CD4-positive, CD25-positive, alpha-beta regulatory T cell (primary cell): ENCODE data around the gene YTHDF2. TPM values are rescaled to one million over a fixed set of nuclear protein-coding genes. Genes with fewer than 3 reads are reported as not detected.

Source experiments
- ATAC-seq, 2 donors: fragments of 150-1000 bp; cut with Tn5 transposase; one replicate each; pipeline ENCODE4 v1.10.0; 2021; ENCODE audit warnings: low read depth in 2 of 2, moderate number of reproducible peaks in 2 of 2, moderate library complexity in 1 of 2
- DNase-seq, 3 donors: peaks; one replicate each; pipeline versions ENCODE4 v3.0.0 to v3.0.0-alpha.2; 2012 to 2022; ENCODE audit warnings: mixed read lengths in 1 of 3
- H3K27ac ChIP-seq: one replicate; pipeline ENCODE4 v1.7.0; 2013; ENCODE audit warnings: mild to moderate bottlenecking, low read length; ENCODE audit not compliant: insufficient read depth, poor library complexity, severe bottlenecking
- H3K27me3 ChIP-seq: one replicate; pipeline ENCODE4 v1.7.0; 2013; ENCODE audit warnings: low read length; ENCODE audit not compliant: control insufficient read depth, insufficient read depth
- H3K36me3 ChIP-seq: one replicate; pipeline ENCODE4 v1.7.0; 2013; ENCODE audit warnings: mild to moderate bottlenecking, low read length, moderate library complexity; ENCODE audit not compliant: control insufficient read depth, insufficient read depth
- H3K4me1 ChIP-seq: 2 replicates; pipeline ENCODE4 v1.7.0; 2013; ENCODE audit warnings: mild to moderate bottlenecking, low read length; ENCODE audit not compliant: insufficient read depth, control insufficient read depth, poor library complexity, severe bottlenecking
- H3K4me3 ChIP-seq: one replicate; pipeline ENCODE4 v1.7.0; 2013; ENCODE audit warnings: low read depth, mild to moderate bottlenecking, low read length, moderate library complexity
- H3K9me3 ChIP-seq, 2 experiments: 1 replicate in 1 of 2; 2 replicates in 1 of 2; pipeline ENCODE4 v1.7.0; 2013; ENCODE audit warnings: low read length in 2 of 2, mild to moderate bottlenecking in 1 of 2, moderate library complexity in 1 of 2; ENCODE audit not compliant: control insufficient read depth in 2 of 2
- H3K27ac Mint-ChIP-seq, 3 donors: one replicate each; pipeline ENCODE4 v1.8.0; 2020 to 2022; ENCODE audit warnings: mild to moderate bottlenecking in 3 of 3, mixed read lengths in 3 of 3, moderate library complexity in 2 of 3
- H3K27me3 Mint-ChIP-seq: one replicate; pipeline ENCODE4 v1.8.0; 2022; ENCODE audit warnings: mild to moderate bottlenecking, mixed read lengths
- H3K36me3 Mint-ChIP-seq: one replicate; pipeline ENCODE4 v1.8.0; 2020; ENCODE audit warnings: mixed read lengths
- H3K4me1 Mint-ChIP-seq, 4 donors: one replicate each; pipeline ENCODE4 v1.8.0; 2020 to 2022; ENCODE audit warnings: mixed read lengths in 4 of 4, mild to moderate bottlenecking in 1 of 4
- H3K4me3 Mint-ChIP-seq, 4 donors: one replicate each; pipeline ENCODE4 v1.8.0; 2020 to 2022; ENCODE audit warnings: mild to moderate bottlenecking in 4 of 4, mixed read lengths in 4 of 4, moderate library complexity in 3 of 4
- H3K9me3 Mint-ChIP-seq, 7 donors: one replicate each; pipeline ENCODE4 v1.8.0; 2020 to 2022; ENCODE audit warnings: mixed read lengths in 7 of 7, mild to moderate bottlenecking in 3 of 7, moderate library complexity in 2 of 7
- polyA plus RNA-seq, 4 donors: library from polyadenylated mRNA; unstranded; fragments of 300-500 nt; fragmentation: Illumina TruSeq; gene quantifications; one replicate each; pipeline ENCODE4 v1.2.3, GENCODE V29; 2021
- total RNA-seq: library from RNA; stranded (reverse); gene quantifications from one replicate; pipeline ENCODE4 v1.2.3, GENCODE V29; 2022

YTHDF2 gene
- total and polyA plus RNA-seq, 5 donors from 2014 or later = 81.9 to 145 (median 124) TPM

GRCh38 chr1:28812669-28813468 lies 76.1 kb downstream of the YTHDF2 start:
- Histone ChIP-seq H3K27me3 (peaks cover 23% of the 10 kb centered on the region), H3K9me3 (no peaks in the 10 kb centered on the region), H3K27ac (no peak overlapping the region), H3K4me1 (no peaks in the 10 kb centered on the region), H3K36me3 (no peaks in the 10 kb centered on the region), H3K4me3 (no peak overlapping the region)
- Mint-ChIP-seq H3K36me3 (no peaks in the 10 kb centered on the region), H3K27me3 (peaks cover 55% of the 10 kb centered on the region), H3K27ac (no peak overlapping the region), H3K4me3 (no peak overlapping the region), H3K4me1 (peaks cover 0 to 11% (median 3%) of the 10 kb centered on the region in 4 donors), H3K9me3 (peaks cover 0 to 4% (median 0%) of the 10 kb centered on the region in 7 donors)
- ATAC-seq (no peak), DNase-seq (no peak)

DNA sequence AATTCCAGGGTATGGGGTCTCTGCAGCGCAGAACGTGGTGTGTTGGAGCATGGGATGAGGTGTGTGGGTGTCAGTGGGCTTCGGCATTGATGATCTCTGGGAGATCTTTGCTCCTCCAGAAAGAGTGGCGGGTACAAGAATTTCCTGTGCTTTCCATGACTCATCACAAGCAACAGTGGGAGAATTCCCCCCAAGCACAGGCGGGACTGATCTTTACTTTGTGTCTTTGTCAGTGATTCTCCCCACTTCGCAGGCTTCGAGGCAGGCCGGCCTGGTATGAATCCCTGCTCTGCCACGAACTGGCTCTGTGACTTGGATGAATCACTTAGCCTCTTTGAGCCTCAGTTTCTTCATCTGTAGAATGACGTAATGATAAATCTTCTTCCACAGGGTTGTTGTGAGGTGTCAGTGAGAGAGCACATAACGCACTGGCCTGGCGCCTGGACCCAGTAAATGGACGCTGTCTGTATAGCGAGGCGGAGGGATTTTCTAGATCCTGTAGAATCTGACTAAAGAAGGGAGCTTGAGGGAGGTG lies 77.3 kb downstream of the YTHDF2 start:
- Histone ChIP-seq H3K4me3 (no peak overlapping the region), H3K36me3 (no peaks in the 10 kb centered on the region), H3K27ac (no peak overlapping the region), H3K9me3 (no peaks in the 10 kb centered on the region), H3K27me3 (peaks cover 23% of the 10 kb centered on the region), H3K4me1 (no peaks in the 10 kb centered on the region)
- peaks cover 55% of the 10 kb centered on the region for H3K27me3 Mint-ChIP-seq
- H3K4me3 Mint-ChIP-seq = no peak overlapping the region
- H3K36me3 Mint-ChIP-seq = no peaks in the 10 kb centered on the region
- no peak overlapping the region for H3K27ac Mint-ChIP-seq
- ATAC-seq (no peak), DNase-seq (no peak)
- H3K4me1 Mint-ChIP-seq = peaks cover 0 to 11% (median 3%) of the 10 kb centered on the region in 4 donors
- H3K9me3 Mint-ChIP-seq = peaks cover 0 to 4% (median 0%) of the 10 kb centered on the region in 7 donors

- Histone ChIP-seq H3K9me3 (no peaks in the 10 kb centered on the region), H3K4me3 (no peak overlapping the region), H3K4me1 (no peaks in the 10 kb centered on the region), H3K27ac (no peak overlapping the region), H3K27me3 (peaks cover 19% of the 10 kb centered on the region), H3K36me3 (no peaks in the 10 kb centered on the region)
- Mint-ChIP-seq H3K4me1 (peaks cover 0 to 11% (median 2%) of the 10 kb centered on the region in 4 donors), H3K9me3 (peaks cover 0 to 2% (median 0%) of the 10 kb centered on the region in 7 donors), H3K27ac (no peak overlapping the region), H3K27me3 (peaks cover 51% of the 10 kb centered on the region), H3K36me3 (no peaks in the 10 kb centered on the region), H3K4me3 (no peak overlapping the region)
- ATAC-seq (peak in 1 of 2 donors; percentile 28), DNase-seq (no peak)
Observed at GRCh38 chr1:28815533-28816185, 78.9 kb downstream of the YTHDF2 start.

GRCh38 chr1:28817133-28817532 lies 80.4 kb downstream of the YTHDF2 start:
- no peaks in the 10 kb centered on the region for H3K4me1 ChIP-seq
- H3K36me3 ChIP-seq = no peaks in the 10 kb centered on the region
- no peak overlapping the region for H3K27ac ChIP-seq
- Mint-ChIP-seq H3K36me3 (no peaks in the 10 kb centered on the region), H3K4me3 (no peak overlapping the region), H3K4me1 (peaks cover 0 to 7% (median 0%) of the 10 kb centered on the region in 4 donors), H3K27me3 (peaks cover 40% of the 10 kb centered on the region), H3K9me3 (peaks cover 0 to 2% (median 0%) of the 10 kb centered on the region in 7 donors), H3K27ac (no peak overlapping the region)
- no peak for DNase-seq
- peaks cover 11% of the 10 kb centered on the region for H3K27me3 ChIP-seq
- no peak overlapping the region for H3K4me3 ChIP-seq
- ATAC-seq = no peak
- no peaks in the 10 kb centered on the region for H3K9me3 ChIP-seq

GRCh38 chr1:28819020-28819419 lies 82.3 kb downstream of the YTHDF2 start:
- Mint-ChIP-seq H3K27me3 (peaks cover 26% of the 10 kb centered on the region), H3K4me3 (no peak overlapping the region), H3K9me3 (peaks cover 0 to 2% (median 0%) of the 10 kb centered on the region in 7 donors), H3K36me3 (no peaks in the 10 kb centered on the region), H3K27ac (peak overlapping the region in 1 of 3 donors; percentile 60), H3K4me1 (peaks cover 0 to 3% (median 0%) of the 10 kb centered on the region in 4 donors)
- H3K4me3 ChIP-seq = no peak overlapping the region
- no peaks in the 10 kb centered on the region for H3K4me1 ChIP-seq
- ATAC-seq (no peak), DNase-seq (no peak)
- no peaks in the 10 kb centered on the region for H3K9me3 ChIP-seq
- no peaks in the 10 kb centered on the region for H3K36me3 ChIP-seq
- no peaks in the 10 kb centered on the region for H3K27me3 ChIP-seq
- no peak overlapping the region for H3K27ac ChIP-seq

Other genes starting within 250 kb of the YTHDF2 start
- gene RCC1, start 230.9 kb upstream of the YTHDF2 start, total RNA-seq = 9.7 TPM
- gene RCC1, start 230.9 kb upstream of the YTHDF2 start, polyA plus RNA-seq = 10 to 100 TPM in 3 of 4 donors, 1 to 10 TPM in 1; 8.2 to 16.4 (median 12.6) TPM
- 29.8 TPM for gene TRNAU1AP, start 183.9 kb upstream of the YTHDF2 start, total RNA-seq
- 10 to 100 TPM; 28.9 to 48.2 (median 39.4) TPM for gene TRNAU1AP, start 183.9 kb upstream of the YTHDF2 start, polyA plus RNA-seq
- gene RAB42, start 144.7 kb upstream of the YTHDF2 start, total RNA-seq = not detected
- not detected for gene RAB42, start 144.7 kb upstream of the YTHDF2 start, polyA plus RNA-seq
- gene TAF12, start 93.9 kb upstream of the YTHDF2 start, total RNA-seq = 20.7 TPM
- 10 to 100 TPM; 44.7 to 52.0 (median 48.9) TPM for gene TAF12, start 93.9 kb upstream of the YTHDF2 start, polyA plus RNA-seq
- gene RNU11, start 88.3 kb upstream of the YTHDF2 start, total RNA-seq = not detected
- not detected for gene RNU11, start 88.3 kb upstream of the YTHDF2 start, polyA plus RNA-seq
- gene GMEB1, start 68.2 kb upstream of the YTHDF2 start, total RNA-seq = 14.7 TPM
- gene GMEB1, start 68.2 kb upstream of the YTHDF2 start, polyA plus RNA-seq = 10 to 100 TPM; 14.8 to 18.1 (median 16.9) TPM
- not detected for gene OPRD1, start 75.2 kb downstream of the YTHDF2 start, total RNA-seq
- under 1 TPM in 1 of 4 donors, not detected in 3; 0.02 TPM for gene OPRD1, start 75.2 kb downstream of the YTHDF2 start, polyA plus RNA-seq
- 309 TPM for gene EPB41, start 177.6 kb downstream of the YTHDF2 start, total RNA-seq
- 100 to 1,000 TPM; 118 to 163 (median 140) TPM for gene EPB41, start 177.6 kb downstream of the YTHDF2 start, polyA plus RNA-seq